Measurements from ENCODE around the gene CNN2. TPM values are rescaled to one million over a fixed set of nuclear protein-coding genes. Genes with fewer than 3 reads are reported as not detected.

CNN2 gene
- total RNA-seq, result 10 to 100 TPM; 39.6 to 75.4 (median 60.8) TPM

DNA sequence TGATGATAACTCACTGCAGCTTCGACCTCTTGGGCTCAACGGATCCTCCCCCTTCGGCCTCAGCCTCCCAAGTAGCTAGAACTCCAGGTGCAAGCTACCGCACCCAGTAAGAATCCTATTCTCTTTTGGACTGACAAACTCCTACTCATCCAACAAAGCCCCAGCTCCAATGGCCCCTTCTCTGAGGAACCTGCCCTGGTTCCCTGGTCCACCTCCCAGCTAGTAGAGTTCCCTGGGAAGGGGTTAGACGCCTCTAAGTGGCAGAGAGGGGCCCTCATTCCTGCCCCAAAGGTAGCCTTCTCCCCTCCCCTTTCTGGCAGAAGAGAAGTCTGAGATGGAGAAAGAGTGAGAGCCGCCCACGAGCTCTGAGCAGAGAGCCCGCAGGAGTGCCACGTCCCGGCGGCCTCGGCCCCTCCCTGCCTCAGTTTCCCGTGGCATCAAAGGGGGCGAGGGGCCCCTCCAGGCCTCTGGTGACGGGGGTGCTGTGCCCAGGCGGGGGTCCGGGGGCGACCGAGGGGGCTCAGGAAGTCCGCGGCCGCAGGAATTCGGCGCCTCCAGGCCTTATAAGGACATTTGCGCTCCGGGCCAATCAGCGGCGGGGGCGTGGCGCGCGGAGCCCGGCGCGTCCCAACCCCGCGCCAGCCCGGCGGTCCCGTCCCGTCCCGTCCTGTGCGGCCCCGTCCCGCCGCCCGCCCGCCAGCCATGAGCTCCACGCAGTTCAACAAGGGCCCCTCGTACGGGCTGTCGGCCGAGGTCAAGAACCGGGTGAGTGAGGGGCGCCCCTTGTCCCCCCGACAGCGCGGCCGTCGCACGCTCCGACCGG, at the start of gene CNN2:
Gene CNN2 (plus strand): TSS at position 649 of the 823 bp plus-strand sequence. CDS start 54 bp downstream, at position 703.
- no peak for DNase-seq (ENCODE audit: low spot score)
- TF ChIP-seq, protein P1, sequence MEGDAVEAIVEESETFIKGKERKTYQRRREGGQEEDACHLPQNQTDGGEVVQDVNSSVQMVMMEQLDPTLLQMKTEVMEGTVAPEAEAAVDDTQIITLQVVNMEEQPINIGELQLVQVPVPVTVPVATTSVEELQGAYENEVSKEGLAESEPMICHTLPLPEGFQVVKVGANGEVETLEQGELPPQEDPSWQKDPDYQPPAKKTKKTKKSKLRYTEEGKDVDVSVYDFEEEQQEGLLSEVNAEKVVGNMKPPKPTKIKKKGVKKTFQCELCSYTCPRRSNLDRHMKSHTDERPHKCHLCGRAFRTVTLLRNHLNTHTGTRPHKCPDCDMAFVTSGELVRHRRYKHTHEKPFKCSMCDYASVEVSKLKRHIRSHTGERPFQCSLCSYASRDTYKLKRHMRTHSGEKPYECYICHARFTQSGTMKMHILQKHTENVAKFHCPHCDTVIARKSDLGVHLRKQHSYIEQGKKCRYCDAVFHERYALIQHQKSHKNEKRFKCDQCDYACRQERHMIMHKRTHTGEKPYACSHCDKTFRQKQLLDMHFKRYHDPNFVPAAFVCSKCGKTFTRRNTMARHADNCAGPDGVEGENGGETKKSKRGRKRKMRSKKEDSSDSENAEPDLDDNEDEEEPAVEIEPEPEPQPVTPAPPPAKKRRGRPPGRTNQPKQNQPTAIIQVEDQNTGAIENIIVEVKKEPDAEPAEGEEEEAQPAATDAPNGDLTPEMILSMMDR (IDR thresholded peaks at IDR 0.05), result no peak
- peak; percentile 58 for ATAC-seq (ENCODE audit: low FRiP score)

DNA sequence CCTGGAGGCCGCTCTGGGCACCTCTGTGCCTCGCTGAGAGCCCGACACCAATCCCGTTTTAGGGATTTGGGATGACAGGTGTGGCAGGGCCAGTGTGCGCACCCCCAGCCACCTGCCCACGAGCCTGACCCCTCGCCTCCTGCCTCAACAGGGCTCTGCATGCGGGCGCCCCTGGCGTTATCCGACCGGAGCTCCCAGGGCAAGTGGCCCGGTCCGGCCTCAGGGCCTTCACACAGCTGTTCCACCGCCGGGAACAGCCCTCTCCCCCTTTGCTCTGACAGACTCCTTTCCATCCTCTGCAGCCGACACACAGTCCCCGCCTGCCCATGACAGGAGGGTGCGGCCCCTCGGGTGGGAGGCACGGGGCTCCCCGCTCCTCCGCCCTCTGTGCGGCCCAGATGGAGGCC, 49.3 kb upstream of the CNN2 start:
- ATAC-seq (ENCODE audit: low FRiP score) (no peak), DNase-seq (ENCODE audit: low spot score) (no peak)
- TF ChIP-seq, protein P1 (IDR thresholded peaks at IDR 0.05), result no peak

- DNase-seq (ENCODE audit: low spot score) (no peak), ATAC-seq (ENCODE audit: low FRiP score) (no peak)
- TF ChIP-seq, protein P1 (IDR thresholded peaks at IDR 0.05), result no peak
These were observed 47.1 kb upstream of the CNN2 start for GRCh38 chr19:979318-979741.

GRCh38 chr19:980133-980998, 46.0 kb upstream of the CNN2 start:
- DNase-seq (ENCODE audit: low spot score) (no peak), ATAC-seq (ENCODE audit: low FRiP score) (no peak)
- TF ChIP-seq, protein P1 (IDR thresholded peaks at IDR 0.05), result no peak

GRCh38 chr19:982567-983170, 43.7 kb upstream of the CNN2 start:
- no peak for DNase-seq (ENCODE audit: low spot score)
- peak; percentile 65 for ATAC-seq (ENCODE audit: low FRiP score)
- TF ChIP-seq, protein P1 (IDR thresholded peaks at IDR 0.05), result peak in 2 of 3 donors; percentile 93 to 97

- DNase-seq (ENCODE audit: low spot score) (peak; percentile 88), ATAC-seq (ENCODE audit: low FRiP score) (peak; percentile 88)
- TF ChIP-seq, protein P1 (IDR thresholded peaks at IDR 0.05), result peak in 1 of 3 donors; percentile 6
These were observed 42.0 kb upstream of the CNN2 start, which contains the start of gene WDR18 for GRCh38 chr19:984165-984967. WDR18 (plus strand) TSS chr19:984345; CDS start chr19:984354, 9 bp downstream.

Measured in omental fat pad (tissue), 4 donors.